K562 (cell line): ENCODE data around the gene AIDA. TPM values are rescaled to one million over a fixed set of nuclear protein-coding genes. Genes with fewer than 3 reads are reported as not detected.

Source experiments
- CEBPG ChIP-seq, 3 experiments: fragments of 200-800 bp in 1 of 3; sonication (Bioruptor generic) in 1 of 3; sonication (generic) in 1 of 3; formaldehyde crosslinking in 1 of 3; IDR thresholded peaks in 2 of 3; conservative IDR thresholded peaks in 1 of 3; 2 replicates each; pipeline versions ENCODE4 v1.6.1 to v1.8.0; 2016 to 2022; ENCODE audit warnings: missing compliant biosample characterization in 2 of 3, missing genetic modification characterization in 2 of 3, mild to moderate bottlenecking in 1 of 3, missing genetic modification reagents in 1 of 3
- KHSRP ChIP-seq: fragments of 450-650 bp; IDR thresholded peaks from 2 replicates; pipeline ENCODE4 v1.6.1; 2017
- KLF10 ChIP-seq: fragments of 250-450 bp; sonication (Bioruptor Pico); IDR thresholded peaks from 2 replicates; pipeline ENCODE4 v1.6.1; 2021; ENCODE audit warnings: matching md5 sums
- MTA1 ChIP-seq: fragments of 450-650 bp; IDR thresholded peaks from 2 replicates; pipeline ENCODE4 v1.6.1; 2017; ENCODE audit warnings: borderline replicate concordance
- PML ChIP-seq: IDR thresholded peaks from 2 replicates; pipeline ENCODE4 v1.6.1; 2012; ENCODE audit warnings: low read length, inconsistent platforms
- SNIP1 ChIP-seq: fragments of 450-650 bp; IDR thresholded peaks from 2 replicates; pipeline ENCODE4 v1.7.1; 2017; ENCODE audit warnings: low read depth, mild to moderate bottlenecking
- SRSF1 ChIP-seq: fragments of 200-400 bp; formaldehyde crosslinking; IDR thresholded peaks from 2 replicates; pipeline ENCODE4 v1.6.1; 2017; ENCODE audit warnings: mild to moderate bottlenecking, low read depth, low read length, moderate library complexity
- TBL1XR1 ChIP-seq, 2 experiments: IDR thresholded peaks; 2 replicates each; pipeline ENCODE4 v1.6.1; 2012; ENCODE audit warnings: improper control_type of control experiment in 2 of 2, low read length in 2 of 2, mild to moderate bottlenecking in 1 of 2
- TFAM ChIP-seq: fragments of 250-450 bp; sonication (Bioruptor Pico); conservative IDR thresholded peaks from 2 replicates; pipeline ENCODE4 v1.5.0; 2021; ENCODE audit warnings: mild to moderate bottlenecking, moderate library complexity
- polyA plus RNA-seq, 8 experiments: library from polyadenylated mRNA; depleted of rRNA in 4 of 8; stranded (reverse) in 5 of 8; unstranded in 3 of 8; fragments of >200 nt; fragmentation: Nextera tagmentation in 2 of 8; fragmentation: Illumina TruSeq in 1 of 8; extraction: Ambion mirVana in 2 of 8; extraction: Trizol in 1 of 8; gene quantifications; 2 replicates each; pipeline versions ENCODE4 v1.2.1 to v1.2.3, GENCODE V29; 2011 to 2014; ENCODE audit warnings: inconsistent platforms in 1 of 8, missing spikeins in 1 of 8
- total RNA-seq, 7 experiments: library from RNA; depleted of rRNA in 6 of 7; stranded (reverse); fragments of >200 nt in 6 of 7; fragmentation: Illumina TruSeq in 2 of 7; extraction: Trizol in 2 of 7; gene quantifications; 2 replicates each; pipeline versions ENCODE4 v1.2.1 to v1.2.3, GENCODE V29; 2011 to 2021; ENCODE audit warnings: low replicate concordance in 1 of 7
- TF ChIP-seq, protein P1 (sequence below): fragments of 250-450 bp; sonication (Bioruptor Pico); IDR thresholded peaks from 2 replicates; pipeline ENCODE4 v1.4.0; 2020; ENCODE audit warnings: mild to moderate bottlenecking, moderate library complexity
- TF ChIP-seq, protein P2 (sequence below), 2 experiments: fragments of 450-650 bp; IDR thresholded peaks; 2 replicates each; pipeline ENCODE4 v1.6.1; 2018; ENCODE audit warnings: mild to moderate bottlenecking in 2 of 2, low read depth in 1 of 2; ENCODE audit not compliant: partially characterized antibody in 2 of 2
- TF ChIP-seq, protein P3 (sequence below): fragments of 150-350 bp; conservative IDR thresholded peaks from 2 replicates; pipeline ENCODE4 v1.6.1; 2014; ENCODE audit warnings: low read length
- TF ChIP-seq, protein P4 (sequence below): fragments of 450-650 bp; IDR thresholded peaks from 2 replicates; pipeline ENCODE4 v1.6.1; 2017; ENCODE audit warnings: antibody characterized with exemption

Gene AIDA
- total and polyA plus RNA-seq, 9 of the 15 experiments (the other 6 are each of a cell fraction or from before 2014, with no cell fraction given), result 18.2 to 77.9 (median 24.9) TPM

DNA sequence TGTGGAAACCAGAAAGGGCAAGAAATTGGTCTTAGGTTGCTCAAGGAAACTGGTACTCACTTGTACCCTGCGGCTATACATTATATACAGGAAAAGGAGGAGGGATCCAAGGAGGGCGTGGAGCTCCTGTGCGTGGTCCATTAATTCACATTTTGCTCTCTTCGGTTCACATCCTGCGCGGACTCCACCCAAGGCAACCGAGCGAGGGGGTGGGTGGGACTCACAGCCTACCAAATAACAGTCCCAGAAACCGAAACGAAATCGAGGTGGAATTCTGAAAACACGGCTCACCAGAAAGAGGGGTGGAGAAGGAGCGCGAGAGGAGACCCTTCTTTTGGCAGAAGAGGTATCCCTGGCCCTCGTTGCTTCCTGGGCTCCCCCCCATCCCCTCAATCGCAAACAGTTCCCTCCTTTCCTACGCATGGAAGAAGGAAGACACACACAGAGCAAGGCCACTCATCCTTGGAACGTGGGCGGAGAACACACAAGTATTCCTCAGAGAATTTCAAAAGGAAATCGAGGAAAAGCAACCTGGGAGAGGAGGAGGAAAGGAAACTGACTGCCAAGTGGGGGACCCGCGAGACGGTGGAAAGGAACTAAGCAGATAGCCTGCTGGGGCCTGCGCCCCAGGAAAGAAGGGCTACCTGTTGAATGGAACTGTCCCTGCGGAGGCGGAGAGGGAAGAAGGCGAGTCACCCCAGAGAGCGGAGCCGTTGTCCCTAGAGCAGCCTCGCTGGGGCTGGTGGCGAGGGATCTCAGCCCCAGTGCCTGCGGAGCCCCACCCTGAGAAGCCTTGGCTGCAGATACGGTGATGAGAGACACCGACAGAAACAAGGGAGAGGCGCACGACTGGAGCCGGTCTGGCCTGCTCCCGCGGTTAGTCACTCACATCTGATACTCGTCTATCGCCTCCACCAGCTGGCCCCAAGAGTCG, 705 bp downstream of the AIDA start (continued):
- TF ChIP-seq MTA1 (no peak), KLF10 (CRISPR knock-in tag) (no peak), SNIP1 (no peak), SRSF1 (no peak), TFAM (CRISPR knock-in tag) (no peak), KHSRP (no peak), PML (no peak), TBL1XR1 (IDR thresholded peaks at IDR 0.05; ENCODE audit: low read length in 2 of 2) (0 out of 4 replicates have a peak, but pooled peaks of 1 of the 2 experiments have one; percentile 38), CEBPG (CRISPR knock-in tag; IDR thresholded peaks at IDR 0.05) (no peak), CEBPG (tag; conservative IDR thresholded peaks at IDR 0.05 in 1 of 2, IDR thresholded peaks at IDR 0.05 in 1 of 2) (no peak)
- TF ChIP-seq, protein P1, sequence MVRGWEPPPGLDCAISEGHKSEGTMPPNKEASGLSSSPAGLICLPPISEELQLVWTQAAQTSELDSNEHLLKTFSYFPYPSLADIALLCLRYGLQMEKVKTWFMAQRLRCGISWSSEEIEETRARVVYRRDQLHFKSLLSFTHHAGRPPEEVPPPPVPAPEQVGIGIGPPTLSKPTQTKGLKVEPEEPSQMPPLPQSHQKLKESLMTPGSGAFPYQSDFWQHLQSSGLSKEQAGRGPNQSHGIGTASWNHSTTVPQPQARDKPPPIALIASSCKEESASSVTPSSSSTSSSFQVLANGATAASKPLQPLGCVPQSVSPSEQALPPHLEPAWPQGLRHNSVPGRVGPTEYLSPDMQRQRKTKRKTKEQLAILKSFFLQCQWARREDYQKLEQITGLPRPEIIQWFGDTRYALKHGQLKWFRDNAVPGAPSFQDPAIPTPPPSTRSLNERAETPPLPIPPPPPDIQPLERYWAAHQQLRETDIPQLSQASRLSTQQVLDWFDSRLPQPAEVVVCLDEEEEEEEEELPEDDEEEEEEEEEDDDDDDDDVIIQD (CRISPR knock-in tag), result no peak
- TF ChIP-seq, protein P2, sequence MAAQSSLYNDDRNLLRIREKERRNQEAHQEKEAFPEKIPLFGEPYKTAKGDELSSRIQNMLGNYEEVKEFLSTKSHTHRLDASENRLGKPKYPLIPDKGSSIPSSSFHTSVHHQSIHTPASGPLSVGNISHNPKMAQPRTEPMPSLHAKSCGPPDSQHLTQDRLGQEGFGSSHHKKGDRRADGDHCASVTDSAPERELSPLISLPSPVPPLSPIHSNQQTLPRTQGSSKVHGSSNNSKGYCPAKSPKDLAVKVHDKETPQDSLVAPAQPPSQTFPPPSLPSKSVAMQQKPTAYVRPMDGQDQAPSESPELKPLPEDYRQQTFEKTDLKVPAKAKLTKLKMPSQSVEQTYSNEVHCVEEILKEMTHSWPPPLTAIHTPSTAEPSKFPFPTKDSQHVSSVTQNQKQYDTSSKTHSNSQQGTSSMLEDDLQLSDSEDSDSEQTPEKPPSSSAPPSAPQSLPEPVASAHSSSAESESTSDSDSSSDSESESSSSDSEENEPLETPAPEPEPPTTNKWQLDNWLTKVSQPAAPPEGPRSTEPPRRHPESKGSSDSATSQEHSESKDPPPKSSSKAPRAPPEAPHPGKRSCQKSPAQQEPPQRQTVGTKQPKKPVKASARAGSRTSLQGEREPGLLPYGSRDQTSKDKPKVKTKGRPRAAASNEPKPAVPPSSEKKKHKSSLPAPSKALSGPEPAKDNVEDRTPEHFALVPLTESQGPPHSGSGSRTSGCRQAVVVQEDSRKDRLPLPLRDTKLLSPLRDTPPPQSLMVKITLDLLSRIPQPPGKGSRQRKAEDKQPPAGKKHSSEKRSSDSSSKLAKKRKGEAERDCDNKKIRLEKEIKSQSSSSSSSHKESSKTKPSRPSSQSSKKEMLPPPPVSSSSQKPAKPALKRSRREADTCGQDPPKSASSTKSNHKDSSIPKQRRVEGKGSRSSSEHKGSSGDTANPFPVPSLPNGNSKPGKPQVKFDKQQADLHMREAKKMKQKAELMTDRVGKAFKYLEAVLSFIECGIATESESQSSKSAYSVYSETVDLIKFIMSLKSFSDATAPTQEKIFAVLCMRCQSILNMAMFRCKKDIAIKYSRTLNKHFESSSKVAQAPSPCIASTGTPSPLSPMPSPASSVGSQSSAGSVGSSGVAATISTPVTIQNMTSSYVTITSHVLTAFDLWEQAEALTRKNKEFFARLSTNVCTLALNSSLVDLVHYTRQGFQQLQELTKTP (IDR thresholded peaks at IDR 0.05; ENCODE audit: low read depth in 1 of 2, partially characterized antibody in 2 of 2), result no peak
- TF ChIP-seq, protein P3, sequence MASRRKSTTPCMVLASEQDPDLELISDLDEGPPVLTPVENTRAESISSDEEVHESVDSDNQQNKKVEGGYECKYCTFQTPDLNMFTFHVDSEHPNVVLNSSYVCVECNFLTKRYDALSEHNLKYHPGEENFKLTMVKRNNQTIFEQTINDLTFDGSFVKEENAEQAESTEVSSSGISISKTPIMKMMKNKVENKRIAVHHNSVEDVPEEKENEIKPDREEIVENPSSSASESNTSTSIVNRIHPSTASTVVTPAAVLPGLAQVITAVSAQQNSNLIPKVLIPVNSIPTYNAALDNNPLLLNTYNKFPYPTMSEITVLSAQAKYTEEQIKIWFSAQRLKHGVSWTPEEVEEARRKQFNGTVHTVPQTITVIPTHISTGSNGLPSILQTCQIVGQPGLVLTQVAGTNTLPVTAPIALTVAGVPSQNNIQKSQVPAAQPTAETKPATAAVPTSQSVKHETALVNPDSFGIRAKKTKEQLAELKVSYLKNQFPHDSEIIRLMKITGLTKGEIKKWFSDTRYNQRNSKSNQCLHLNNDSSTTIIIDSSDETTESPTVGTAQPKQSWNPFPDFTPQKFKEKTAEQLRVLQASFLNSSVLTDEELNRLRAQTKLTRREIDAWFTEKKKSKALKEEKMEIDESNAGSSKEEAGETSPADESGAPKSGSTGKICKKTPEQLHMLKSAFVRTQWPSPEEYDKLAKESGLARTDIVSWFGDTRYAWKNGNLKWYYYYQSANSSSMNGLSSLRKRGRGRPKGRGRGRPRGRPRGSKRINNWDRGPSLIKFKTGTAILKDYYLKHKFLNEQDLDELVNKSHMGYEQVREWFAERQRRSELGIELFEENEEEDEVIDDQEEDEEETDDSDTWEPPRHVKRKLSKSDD, result no peak
- TF ChIP-seq, protein P4, sequence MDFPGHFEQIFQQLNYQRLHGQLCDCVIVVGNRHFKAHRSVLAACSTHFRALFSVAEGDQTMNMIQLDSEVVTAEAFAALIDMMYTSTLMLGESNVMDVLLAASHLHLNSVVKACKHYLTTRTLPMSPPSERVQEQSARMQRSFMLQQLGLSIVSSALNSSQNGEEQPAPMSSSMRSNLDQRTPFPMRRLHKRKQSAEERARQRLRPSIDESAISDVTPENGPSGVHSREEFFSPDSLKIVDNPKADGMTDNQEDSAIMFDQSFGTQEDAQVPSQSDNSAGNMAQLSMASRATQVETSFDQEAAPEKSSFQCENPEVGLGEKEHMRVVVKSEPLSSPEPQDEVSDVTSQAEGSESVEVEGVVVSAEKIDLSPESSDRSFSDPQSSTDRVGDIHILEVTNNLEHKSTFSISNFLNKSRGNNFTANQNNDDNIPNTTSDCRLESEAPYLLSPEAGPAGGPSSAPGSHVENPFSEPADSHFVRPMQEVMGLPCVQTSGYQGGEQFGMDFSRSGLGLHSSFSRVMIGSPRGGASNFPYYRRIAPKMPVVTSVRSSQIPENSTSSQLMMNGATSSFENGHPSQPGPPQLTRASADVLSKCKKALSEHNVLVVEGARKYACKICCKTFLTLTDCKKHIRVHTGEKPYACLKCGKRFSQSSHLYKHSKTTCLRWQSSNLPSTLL, result no peak
